Spleen (tissue), 10 donors: ENCODE measurements around the gene SEMA3G. TPM values are rescaled to one million over a fixed set of nuclear protein-coding genes. Genes with fewer than 3 reads are reported as not detected.

Source experiments
- polyA plus RNA-seq, 3 donors: library from polyadenylated mRNA; stranded (reverse); fragments of 200-250 nt; gene quantifications; one replicate each; pipeline ENCODE4 v1.2.1, GENCODE V29; 2013
- total RNA-seq, 7 donors: library from RNA; depleted of rRNA in 3 of 7; stranded (reverse); fragments of >200 nt in 3 of 7; fragmentation: NEBNext Ultra II Directional in 4 of 7; extraction: Animal tissue kit (Norgen Biotek cat#: 25700) in 4 of 7; gene quantifications; one replicate each; pipeline versions ENCODE4 v1.1.0 to v1.2.1, GENCODE V29; 2016 to 2021
- donor health status: healthy with polysubstance abuse.
- donor health status: DM: no; HTN: no; CAD: no; lungs with moderate emphysema.
- donor health status: DM: no; HTN: no; CAD: no.
- donor health status: Bipolar disorder and iron deficiency.
- donor health status: healthy.
- donor health status: DM: no; HTN: no; CAD: no.
- donor health status: DM: yes; HTN: yes; CAD: no.

Gene SEMA3G
- total and polyA plus RNA-seq, 10 donors, result 1.0 to 20.2 (median 9.5) TPM

Other genes with a start within 250 kb of the SEMA3G start
- gene ALAS1, start 246.9 kb downstream of the SEMA3G start, total RNA-seq, result 10 to 100 TPM; 25.3 to 40.8 (median 33.8) TPM
- 10 to 100 TPM; 13.0 to 25.3 (median 15.4) TPM for gene ALAS1, start 246.9 kb downstream of the SEMA3G start, polyA plus RNA-seq
- 1 to 10 TPM; 2.3 to 7.7 (median 4.2) TPM for gene TLR9, start 219.5 kb downstream of the SEMA3G start, total RNA-seq
- gene TLR9, start 219.5 kb downstream of the SEMA3G start, polyA plus RNA-seq, result 1 to 10 TPM in 1 of 3 donors, under 1 TPM in 1, not detected in 1; 0.55 to 3.8 TPM
- gene TWF2, start 205.9 kb downstream of the SEMA3G start, total RNA-seq, result 100 to 1,000 TPM in 1 of 7 donors, 10 to 100 TPM in 6; 57.5 to 109 (median 68.2) TPM
- 10 to 100 TPM; 47.3 to 71.4 (median 59.8) TPM for gene TWF2, start 205.9 kb downstream of the SEMA3G start, polyA plus RNA-seq
- 10 to 100 TPM; 26.3 to 77.8 (median 55.8) TPM for gene PPM1M, start 199.3 kb downstream of the SEMA3G start, total RNA-seq
- 10 to 100 TPM; 29.2 to 37.2 (median 33.6) TPM for gene PPM1M, start 199.3 kb downstream of the SEMA3G start, polyA plus RNA-seq
- gene WDR82, start 166.5 kb downstream of the SEMA3G start, total RNA-seq, result 10 to 100 TPM; 60.5 to 80.6 (median 72.0) TPM
- gene WDR82, start 166.5 kb downstream of the SEMA3G start, polyA plus RNA-seq, result 10 to 100 TPM; 20.9 to 35.8 (median 23.6) TPM
- gene GLYCTK, start 157.3 kb downstream of the SEMA3G start, total RNA-seq, result 10 to 100 TPM; 13.4 to 31.9 (median 26.8) TPM
- gene GLYCTK, start 157.3 kb downstream of the SEMA3G start, polyA plus RNA-seq, result 10 to 100 TPM; 14.9 to 22.5 (median 22.2) TPM
- gene DNAH1, start 128.8 kb downstream of the SEMA3G start, total RNA-seq, result 10 to 100 TPM; 21.0 to 35.8 (median 27.1) TPM
- 10 to 100 TPM in 1 of 3 donors, 1 to 10 TPM in 2; 4.9 to 10.1 (median 9.7) TPM for gene DNAH1, start 128.8 kb downstream of the SEMA3G start, polyA plus RNA-seq
- gene BAP1, start 35.1 kb downstream of the SEMA3G start, total RNA-seq, result 10 to 100 TPM; 68.1 to 82.8 (median 72.8) TPM
- gene BAP1, start 35.1 kb downstream of the SEMA3G start, polyA plus RNA-seq, result 10 to 100 TPM; 44.4 to 73.7 (median 72.8) TPM
- gene PHF7, start 34.4 kb downstream of the SEMA3G start, total RNA-seq, result 10 to 100 TPM in 1 of 7 donors, 1 to 10 TPM in 6; 4.4 to 14.2 (median 8.6) TPM
- gene PHF7, start 34.4 kb downstream of the SEMA3G start, polyA plus RNA-seq, result 1 to 10 TPM; 4.6 to 7.3 (median 4.8) TPM
- gene TNNC1, start 8.9 kb upstream of the SEMA3G start, total RNA-seq, result 1 to 10 TPM in 6 of 7 donors, under 1 TPM in 1; 0.74 to 2.2 (median 1.6) TPM
- gene TNNC1, start 8.9 kb upstream of the SEMA3G start, polyA plus RNA-seq, result 1 to 10 TPM; 2.2 to 5.8 (median 4.4) TPM
- gene NISCH, start 10.5 kb upstream of the SEMA3G start, total RNA-seq, result 10 to 100 TPM; 72.5 to 92.7 (median 86.2) TPM
- gene NISCH, start 10.5 kb upstream of the SEMA3G start, polyA plus RNA-seq, result 10 to 100 TPM; 18.9 to 45.1 (median 41.7) TPM
- 1,000 to 10,000 TPM in 1 of 7 donors, 100 to 1,000 TPM in 6; 351 to 1,070 (median 406) TPM for gene STAB1, start 50.2 kb upstream of the SEMA3G start, total RNA-seq
- gene STAB1, start 50.2 kb upstream of the SEMA3G start, polyA plus RNA-seq, result 1,000 to 10,000 TPM in 2 of 3 donors, 100 to 1,000 TPM in 1; 287 to 1,994 (median 1,275) TPM
- gene NT5DC2, start 88.8 kb upstream of the SEMA3G start, total RNA-seq, result 10 to 100 TPM in 6 of 7 donors, 1 to 10 TPM in 1; 9.3 to 26.0 (median 12.0) TPM
- 10 to 100 TPM in 1 of 3 donors, 1 to 10 TPM in 2; 7.8 to 11.8 (median 7.9) TPM for gene NT5DC2, start 88.8 kb upstream of the SEMA3G start, polyA plus RNA-seq
- gene UQCC5, start 91.5 kb upstream of the SEMA3G start, total RNA-seq, result 10 to 100 TPM in 3 of 7 donors, 1 to 10 TPM in 4; 2.7 to 12.8 (median 7.6) TPM
- gene UQCC5, start 91.5 kb upstream of the SEMA3G start, polyA plus RNA-seq, result 10 to 100 TPM; 24.8 to 41.5 (median 26.1) TPM
- 100 to 1,000 TPM in 3 of 7 donors, 10 to 100 TPM in 4; 60.0 to 125 (median 82.8) TPM for gene PBRM1, start 240.8 kb upstream of the SEMA3G start, total RNA-seq
- gene PBRM1, start 240.8 kb upstream of the SEMA3G start, polyA plus RNA-seq, result 10 to 100 TPM in 1 of 3 donors, 1 to 10 TPM in 2; 5.7 to 10.6 (median 6.2) TPM
- gene GNL3, start 240.9 kb upstream of the SEMA3G start, total RNA-seq, result 10 to 100 TPM; 49.8 to 87.8 (median 67.3) TPM
- gene GNL3, start 240.9 kb upstream of the SEMA3G start, polyA plus RNA-seq, result 10 to 100 TPM; 61.8 to 70.4 (median 68.0) TPM